IPS-15b (cell line): ENCODE measurements around the gene DIS3L2.
"Not testable (repeated sequence)": the region's sequence is repeated elsewhere in the genome, so short reads cannot be mapped to it uniquely, and the experiment has no call there.

Source experiments
- H3K27me3 ChIP-seq: one replicate; pipeline ENCODE4 v1.6.1; 2013; ENCODE audit warnings: low read length; ENCODE audit not compliant: control insufficient read depth, insufficient read depth
- H3K36me3 ChIP-seq: one replicate; pipeline ENCODE4 v1.6.1; 2013; ENCODE audit warnings: low read length; ENCODE audit not compliant: control insufficient read depth, insufficient read depth
- H3K4me1 ChIP-seq: one replicate; pipeline ENCODE4 v1.6.1; 2013; ENCODE audit warnings: mild to moderate bottlenecking, low read length; ENCODE audit not compliant: control insufficient read depth, insufficient read depth
- H3K4me3 ChIP-seq: one replicate; pipeline ENCODE4 v1.5.1; 2013; ENCODE audit warnings: low read depth, low read length
- H3K9ac ChIP-seq: one replicate; pipeline ENCODE4 v1.6.1; 2013; ENCODE audit warnings: low read depth, mild to moderate bottlenecking, low read length
- H3K9me3 ChIP-seq: one replicate; pipeline ENCODE4 v1.6.1; 2013; ENCODE audit warnings: mild to moderate bottlenecking, low read length; ENCODE audit not compliant: control insufficient read depth, insufficient read depth

Gene DIS3L2

DNA sequence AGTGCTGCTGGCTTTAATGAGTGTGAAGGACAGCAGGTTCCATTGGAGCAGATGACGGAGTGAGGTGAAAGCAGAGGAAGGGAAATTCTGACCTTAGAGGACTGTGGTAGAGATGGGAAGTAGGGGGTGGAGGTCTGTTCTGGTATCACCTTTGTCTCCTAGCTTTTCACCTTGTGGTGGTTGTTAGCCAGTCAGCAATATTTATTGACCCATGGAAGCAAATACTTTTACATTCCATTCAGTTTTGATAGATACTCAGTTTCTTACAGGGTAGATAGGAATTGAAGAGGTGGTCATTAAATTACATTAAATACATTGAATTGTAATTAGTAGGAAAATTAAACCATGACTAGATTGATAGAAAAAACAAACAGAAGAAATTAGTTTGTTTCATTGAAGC lies 180.1 kb downstream of the DIS3L2 start:
- Histone ChIP-seq H3K27me3 (no peaks in the 10 kb centered on the region), H3K4me1 (no peaks in the 10 kb centered on the region)

DNA sequence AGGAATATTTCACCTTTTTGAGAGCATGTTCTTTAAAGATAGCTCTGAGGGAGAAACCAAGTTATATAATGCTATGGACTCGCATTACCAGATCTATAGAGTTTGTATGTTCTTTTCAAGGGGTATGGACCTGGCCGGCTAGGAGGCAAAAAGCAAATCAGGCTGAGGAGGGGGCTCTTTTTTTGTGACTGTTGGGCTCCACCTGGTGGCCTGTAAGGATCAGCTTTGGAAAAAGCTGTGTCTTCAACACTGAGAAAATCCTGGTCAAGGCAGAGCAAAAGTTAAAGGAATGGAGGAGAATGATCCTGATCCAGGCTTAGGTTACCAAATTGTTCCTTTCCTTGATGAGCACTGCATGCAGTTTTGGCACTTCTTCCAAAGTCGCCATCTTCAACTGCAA lies 180.5 kb downstream of the DIS3L2 start:
- Histone ChIP-seq H3K4me3 (no peak overlapping the region), H3K9ac (no peak overlapping the region), H3K36me3 (no peaks in the 10 kb centered on the region), H3K4me1 (no peaks in the 10 kb centered on the region), H3K27me3 (no peaks in the 10 kb centered on the region), H3K9me3 (no peaks in the 10 kb centered on the region)

More for the DNA sequence above, 180.1 kb downstream of the DIS3L2 start:
- no peak overlapping the region for H3K9ac ChIP-seq
- no peaks in the 10 kb centered on the region for H3K9me3 ChIP-seq
- H3K36me3 ChIP-seq: no peaks in the 10 kb centered on the region
- no peak overlapping the region for H3K4me3 ChIP-seq

DNA sequence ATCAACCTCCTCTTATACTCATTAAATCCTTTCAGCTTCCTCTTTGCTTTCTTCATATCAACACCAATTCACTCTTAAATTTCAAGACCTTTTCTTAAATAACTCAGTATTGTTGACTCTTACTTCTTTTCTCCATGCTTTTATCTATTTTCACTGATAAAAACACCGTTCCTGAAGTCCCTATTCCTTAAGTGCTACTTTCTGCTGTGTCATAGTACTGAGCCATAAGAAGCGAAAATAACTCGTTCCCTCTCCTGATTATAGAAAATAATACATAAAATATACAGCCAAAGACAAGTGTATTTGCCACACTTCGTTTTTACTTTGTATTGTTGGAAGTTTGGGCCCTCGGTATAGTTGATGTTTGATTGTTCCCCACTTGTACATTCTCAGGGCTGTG lies 181.0 kb downstream of the DIS3L2 start:
- H3K27me3 ChIP-seq: no peaks in the 10 kb centered on the region
- no peak overlapping the region for H3K9ac ChIP-seq
- no peaks in the 10 kb centered on the region for H3K9me3 ChIP-seq

DNA sequence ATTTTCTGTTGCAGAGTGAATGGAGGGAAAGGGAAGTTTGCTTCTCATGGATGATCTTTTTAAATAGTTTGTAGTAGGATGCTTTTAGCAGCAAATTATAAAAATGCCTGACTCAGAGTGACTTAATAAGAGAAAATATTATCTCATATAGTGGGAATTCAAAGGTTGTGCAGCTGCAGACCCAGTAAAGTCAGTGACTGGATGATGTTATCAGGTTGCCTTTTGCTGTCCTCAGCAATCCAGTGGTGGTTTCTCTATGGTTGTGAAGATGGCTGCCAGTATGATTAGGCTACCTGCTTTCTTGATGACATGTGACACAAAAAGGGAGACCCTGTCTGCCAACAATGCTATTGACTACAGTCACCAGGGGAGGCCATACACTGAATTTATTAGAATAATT lies 184.8 kb downstream of the DIS3L2 start:
- H3K27me3 ChIP-seq: no peaks in the 10 kb centered on the region
- H3K36me3 ChIP-seq: no peaks in the 10 kb centered on the region
- no peak overlapping the region for H3K9ac ChIP-seq
- H3K9me3 ChIP-seq: no peaks in the 10 kb centered on the region
- H3K4me3 ChIP-seq: no peak overlapping the region
- H3K4me1 ChIP-seq: no peaks in the 10 kb centered on the region

More for the DNA sequence above, 181.0 kb downstream of the DIS3L2 start:
- no peak overlapping the region for H3K4me3 ChIP-seq
- H3K36me3 ChIP-seq: no peaks in the 10 kb centered on the region
- no peaks in the 10 kb centered on the region for H3K4me1 ChIP-seq

DNA sequence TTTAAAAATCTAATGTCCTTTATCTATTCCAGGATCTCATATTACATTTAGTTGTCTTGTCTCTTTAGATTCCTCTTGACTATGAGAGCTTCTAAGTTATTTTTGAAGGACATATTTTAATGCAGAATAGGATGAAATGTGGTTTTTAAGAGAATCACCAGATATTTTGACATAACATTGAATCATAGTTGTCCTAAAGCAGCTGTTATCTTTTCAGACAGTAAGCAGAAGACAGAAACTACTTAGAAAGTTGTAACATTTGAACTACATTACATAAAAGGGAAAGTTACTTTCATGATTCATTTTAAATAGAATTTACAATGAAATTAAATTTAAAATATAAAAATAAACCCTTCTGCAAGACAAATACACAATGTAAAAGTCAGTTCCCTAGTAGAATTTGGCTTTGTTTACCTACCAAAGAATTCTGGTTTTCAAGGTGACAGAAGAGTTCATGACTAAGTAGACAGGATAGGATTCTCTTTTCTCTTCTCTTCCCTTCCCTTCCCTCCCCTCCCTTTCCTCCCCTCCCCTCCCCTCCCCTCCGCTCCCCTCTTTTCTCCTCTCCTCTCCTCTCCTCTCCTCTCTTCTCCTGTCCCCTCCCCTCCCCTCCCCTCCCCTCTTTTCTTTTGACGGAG lies 186.0 kb downstream of the DIS3L2 start:
- H3K27me3 ChIP-seq: no peaks in the 10 kb centered on the region
- no peaks in the 10 kb centered on the region for H3K4me1 ChIP-seq
- no peaks in the 10 kb centered on the region for H3K9me3 ChIP-seq
- H3K4me3 ChIP-seq: no peak overlapping the region
- H3K9ac ChIP-seq: no peak overlapping the region
- H3K36me3 ChIP-seq: no peaks in the 10 kb centered on the region

DNA sequence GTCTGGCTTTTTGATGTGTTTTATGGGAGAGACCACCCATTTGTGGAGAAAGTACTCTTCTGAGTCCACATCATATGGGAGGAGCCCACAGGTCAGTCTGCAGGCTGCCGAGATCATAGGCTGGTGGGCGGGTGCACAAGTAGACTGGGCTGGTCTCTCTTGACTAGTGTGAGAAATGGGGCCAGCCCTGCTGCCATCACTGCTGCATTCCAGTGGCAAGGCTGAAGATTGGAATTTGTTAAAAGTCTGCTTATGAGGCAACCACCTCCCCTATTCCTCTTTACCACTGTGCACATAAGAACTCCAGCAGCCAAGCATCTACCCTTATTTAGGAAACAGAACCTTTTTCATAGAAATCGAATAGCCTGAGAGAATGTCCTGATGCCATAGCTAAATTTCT lies 200.7 kb downstream of the DIS3L2 start:
- Histone ChIP-seq H3K36me3 (no peaks in the 10 kb centered on the region), H3K4me3 (no peak overlapping the region), H3K9ac (no peak overlapping the region), H3K4me1 (no peaks in the 10 kb centered on the region), H3K27me3 (no peaks in the 10 kb centered on the region), H3K9me3 (no peaks in the 10 kb centered on the region)

DNA sequence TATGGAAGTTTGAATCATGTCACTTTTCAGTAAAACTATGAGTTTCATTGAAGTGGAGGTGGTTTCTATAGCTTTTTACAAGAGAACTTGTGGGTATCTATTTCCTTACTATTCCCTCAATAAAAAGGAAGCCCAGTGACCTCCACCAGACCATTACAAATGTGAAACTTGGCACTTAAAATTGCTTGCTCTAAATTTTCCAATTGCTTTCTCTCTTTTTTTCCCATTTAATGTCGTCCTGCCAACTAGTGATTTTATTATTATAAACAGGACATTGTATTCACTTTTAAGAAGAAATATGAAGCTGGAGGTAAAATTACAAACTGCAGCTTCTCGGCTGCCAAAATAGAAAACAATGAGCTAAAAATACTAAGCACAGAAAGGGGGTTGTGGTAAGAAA lies 208.9 kb downstream of the DIS3L2 start:
- no peak overlapping the region for H3K9ac ChIP-seq
- no peak overlapping the region for H3K4me3 ChIP-seq
- no peaks in the 10 kb centered on the region for H3K27me3 ChIP-seq
- no peaks in the 10 kb centered on the region for H3K36me3 ChIP-seq
- H3K4me1 ChIP-seq: no peaks in the 10 kb centered on the region
- no peaks in the 10 kb centered on the region for H3K9me3 ChIP-seq

DNA sequence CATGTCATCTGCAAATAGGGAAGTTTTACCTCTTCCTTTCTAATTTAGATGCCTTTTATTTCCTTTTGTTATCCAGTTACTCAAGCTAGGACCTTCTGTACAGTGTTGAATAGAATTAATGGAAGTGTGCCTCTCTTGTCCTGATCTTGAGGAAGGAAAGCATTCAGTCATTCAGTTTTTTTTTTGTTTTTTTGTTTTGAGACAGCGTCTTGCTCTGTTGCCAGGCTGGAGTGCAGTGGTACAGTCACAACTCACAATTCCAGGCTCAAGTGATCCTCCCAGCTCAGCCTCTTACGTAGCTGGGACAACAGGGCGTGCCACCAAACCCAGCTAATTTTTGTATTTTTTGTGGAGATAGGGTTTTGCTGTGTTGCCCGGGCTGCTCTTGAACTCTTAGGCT lies 213.1 kb downstream of the DIS3L2 start:
- Histone ChIP-seq H3K9ac (no peak overlapping the region), H3K9me3 (no peaks in the 10 kb centered on the region), H3K36me3 (no peaks in the 10 kb centered on the region), H3K4me3 (no peak overlapping the region), H3K4me1 (no peaks in the 10 kb centered on the region), H3K27me3 (no peaks in the 10 kb centered on the region)

DNA sequence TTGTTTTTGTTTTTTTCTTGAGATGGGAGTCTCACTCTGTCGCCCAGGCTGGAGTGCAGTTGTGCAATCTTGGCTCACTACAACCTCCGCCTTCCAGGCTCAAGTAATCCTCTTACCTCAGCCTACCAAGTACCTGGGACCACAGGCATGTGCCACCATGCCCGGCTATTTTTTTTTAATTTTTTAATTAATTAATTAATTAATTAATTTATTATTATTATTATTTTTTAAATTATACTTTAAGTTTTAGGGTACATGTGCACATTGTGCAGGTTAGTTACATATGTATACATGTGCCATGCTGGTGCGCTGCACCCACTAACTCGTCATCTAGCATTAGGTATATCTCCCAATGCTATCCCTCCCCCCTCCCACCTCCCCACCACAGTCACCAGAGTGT lies 215.1 kb downstream of the DIS3L2 start:
- H3K9me3 ChIP-seq, H3K9ac ChIP-seq, H3K27me3 ChIP-seq, H3K4me1 ChIP-seq, H3K36me3 ChIP-seq, H3K4me3 ChIP-seq: not testable (repeated sequence)

DNA sequence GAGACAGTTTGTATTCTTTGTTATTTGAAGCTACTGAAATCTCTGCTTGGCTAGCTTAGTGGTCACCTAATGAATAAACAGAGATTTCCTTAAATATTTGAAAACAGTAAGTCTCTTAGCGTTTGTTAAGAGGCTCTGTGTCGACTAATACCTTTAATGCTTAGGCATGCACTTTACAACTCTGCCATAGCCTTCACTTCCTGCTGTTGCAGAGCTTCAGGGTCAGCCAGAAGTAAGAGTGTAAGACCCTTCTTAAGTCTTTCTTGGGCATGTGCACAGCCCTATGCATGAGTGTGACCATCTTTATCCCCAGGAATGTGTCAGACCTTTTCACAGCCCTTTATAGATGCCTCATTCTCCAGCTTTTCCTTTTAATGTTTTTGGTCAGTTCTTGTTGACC lies 221.8 kb downstream of the DIS3L2 start:
- Histone ChIP-seq H3K27me3 (no peaks in the 10 kb centered on the region), H3K9ac (no peak overlapping the region), H3K4me3 (no peak overlapping the region), H3K36me3 (no peaks in the 10 kb centered on the region), H3K9me3 (no peaks in the 10 kb centered on the region), H3K4me1 (peaks cover 2% of the 10 kb centered on the region)

DNA sequence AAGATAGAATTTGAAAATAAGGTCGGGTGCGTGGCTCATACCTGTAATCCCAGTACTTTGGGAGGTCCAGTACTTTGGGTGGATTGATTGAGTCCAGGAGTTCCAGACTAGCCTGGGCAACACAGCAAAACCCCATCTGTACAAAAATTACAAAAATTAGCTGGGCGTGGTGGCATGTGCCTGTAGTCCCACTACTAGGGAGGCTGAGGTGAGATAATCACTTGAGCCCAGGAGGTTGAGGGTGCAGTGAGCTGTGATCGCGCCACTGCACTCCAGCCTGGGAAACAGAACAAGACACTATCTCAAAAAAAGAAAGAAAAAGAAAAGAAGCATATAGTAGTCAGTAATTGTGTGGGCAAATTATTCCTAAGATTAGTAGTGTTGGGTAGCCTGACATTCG lies 222.8 kb downstream of the DIS3L2 start:
- Histone ChIP-seq H3K27me3 (no peaks in the 10 kb centered on the region), H3K36me3 (no peaks in the 10 kb centered on the region), H3K4me1 (peaks cover 2% of the 10 kb centered on the region), H3K4me3 (no peak overlapping the region), H3K9me3 (no peaks in the 10 kb centered on the region), H3K9ac (no peak overlapping the region)

DNA sequence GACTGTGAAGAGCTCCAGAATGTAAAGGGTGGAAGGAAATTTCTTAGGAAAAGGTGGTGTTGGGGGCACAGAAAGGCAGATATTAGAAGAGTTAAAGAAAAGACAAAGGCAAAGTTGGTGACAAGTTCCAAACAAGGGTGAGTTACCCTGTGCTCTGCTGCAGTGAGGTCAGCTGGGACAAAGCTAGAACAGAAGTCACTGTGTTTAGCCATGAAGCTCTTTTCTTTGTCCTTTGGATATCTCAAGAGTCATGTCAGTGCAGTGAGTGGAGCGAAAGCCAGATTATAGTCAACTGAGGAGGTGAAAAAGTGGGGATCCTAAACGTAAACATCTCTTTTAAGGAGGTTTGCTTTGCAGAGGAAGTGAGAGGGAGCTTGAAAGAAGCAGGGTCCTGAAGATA lies 229.3 kb downstream of the DIS3L2 start:
- no peaks in the 10 kb centered on the region for H3K27me3 ChIP-seq
- H3K4me1 ChIP-seq: peaks cover 2% of the 10 kb centered on the region
- no peak overlapping the region for H3K9ac ChIP-seq
- H3K9me3 ChIP-seq: no peaks in the 10 kb centered on the region
- H3K36me3 ChIP-seq: no peaks in the 10 kb centered on the region
- no peak overlapping the region for H3K4me3 ChIP-seq
